NCI-H524 (cell line): Measurements from ENCODE around the gene SPATS2.

Experiments used
- DNase-seq, 2 experiments: peaks; one replicate each; lab custom pipeline; 2025; lab: John Stamatoyannopoulos, UW

Gene SPATS2

GRCh38 chr12:49540229-49541139 is 173.2 kb downstream of the SPATS2 start:
- DNase-seq = peak in 1 of 2 experiments; percentile 13

GRCh38 chr12:49541140-49541861 is 174.0 kb downstream of the SPATS2 start:
- no peak for DNase-seq

- DNase-seq = no peak
Observed at GRCh38 chr12:49541911-49542505, 174.7 kb downstream of the SPATS2 start.

GRCh38 chr12:49542592-49543160 is 175.4 kb downstream of the SPATS2 start:
- no peak for DNase-seq

- peak in 1 of 2 experiments; percentile 16 for DNase-seq
Observed at GRCh38 chr12:49543221-49543913, 176.1 kb downstream of the SPATS2 start.

- DNase-seq = no peak
Observed at GRCh38 chr12:49543914-49544815, 176.9 kb downstream of the SPATS2 start.

- no peak for DNase-seq
Observed at GRCh38 chr12:49545815-49546214, 178.6 kb downstream of the SPATS2 start.

- no peak for DNase-seq
Observed at GRCh38 chr12:49546481-49546880, 179.2 kb downstream of the SPATS2 start.

- no peak for DNase-seq
Observed at GRCh38 chr12:49547090-49547690, 179.9 kb downstream of the SPATS2 start.

- DNase-seq = no peak
Observed at GRCh38 chr12:49548481-49548821, 181.2 kb downstream of the SPATS2 start.

- no peak for DNase-seq
Observed at GRCh38 chr12:49548822-49549648, 181.8 kb downstream of the SPATS2 start.

GRCh38 chr12:49549735-49550692 is 182.8 kb downstream of the SPATS2 start:
- no peak for DNase-seq

GRCh38 chr12:49550693-49551252 is 183.5 kb downstream of the SPATS2 start:
- no peak for DNase-seq

GRCh38 chr12:49552014-49552413 is 184.8 kb downstream of the SPATS2 start:
- DNase-seq = peak in 1 of 2 experiments; percentile 58

- DNase-seq = no peak
Observed at GRCh38 chr12:49552425-49552824, 185.2 kb downstream of the SPATS2 start.

GRCh38 chr12:49552899-49553298 is 185.6 kb downstream of the SPATS2 start:
- DNase-seq = no peak

- DNase-seq = peak; percentile 33 to 82
Observed at GRCh38 chr12:49553512-49554088, 186.3 kb downstream of the SPATS2 start.

- no peak for DNase-seq
Observed at GRCh38 chr12:49554266-49554665, 187.0 kb downstream of the SPATS2 start.
